LNCaP clone FGC (cell line): ENCODE measurements around the gene RITA1.
A peak's percentile ranks its signal among the peaks of the same experiment; 100 is the strongest.

ENCODE experiments used
- DNase-seq: peaks from one replicate; pipeline ENCODE4 v3.0.0-alpha.2; 2011; ENCODE audit warnings: low read depth
- H3K4me3 ChIP-seq: 2 replicates; pipeline ENCODE4 v1.5.1; 2011; ENCODE audit warnings: mild to moderate bottlenecking, low read depth, low read length, control low read depth
- TF ChIP-seq, protein P1 (sequence below): IDR thresholded peaks from 2 replicates; pipeline ENCODE4 v1.5.1; 2012; ENCODE audit warnings: mild to moderate bottlenecking; ENCODE audit not compliant: control insufficient read depth, insufficient read depth; ENCODE audit errors: extremely low read depth

The RITA1 gene

DNA sequence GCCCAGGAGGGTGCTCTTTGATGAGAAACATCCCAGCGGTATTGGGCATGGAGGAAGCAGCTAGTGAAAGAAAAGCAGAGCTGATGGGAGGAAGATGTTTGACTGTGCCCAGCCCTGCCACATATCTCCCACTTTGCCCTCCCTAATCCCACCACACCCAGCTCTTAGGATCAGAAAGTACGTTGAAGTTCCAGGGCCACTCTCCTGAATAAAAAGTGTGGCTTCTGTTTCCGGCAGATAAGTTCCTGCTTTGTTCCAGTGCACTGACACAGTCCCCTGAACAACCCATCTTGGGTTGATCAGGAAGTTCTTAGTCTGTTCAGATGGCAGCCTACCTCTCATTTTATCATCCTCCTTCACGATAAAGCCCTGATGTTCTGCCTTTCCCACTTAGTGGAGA is 52.2 kb downstream of the RITA1 start:
- DNase-seq = no peak
- H3K4me3 ChIP-seq = no peak overlapping the region
- TF ChIP-seq, protein P1, sequence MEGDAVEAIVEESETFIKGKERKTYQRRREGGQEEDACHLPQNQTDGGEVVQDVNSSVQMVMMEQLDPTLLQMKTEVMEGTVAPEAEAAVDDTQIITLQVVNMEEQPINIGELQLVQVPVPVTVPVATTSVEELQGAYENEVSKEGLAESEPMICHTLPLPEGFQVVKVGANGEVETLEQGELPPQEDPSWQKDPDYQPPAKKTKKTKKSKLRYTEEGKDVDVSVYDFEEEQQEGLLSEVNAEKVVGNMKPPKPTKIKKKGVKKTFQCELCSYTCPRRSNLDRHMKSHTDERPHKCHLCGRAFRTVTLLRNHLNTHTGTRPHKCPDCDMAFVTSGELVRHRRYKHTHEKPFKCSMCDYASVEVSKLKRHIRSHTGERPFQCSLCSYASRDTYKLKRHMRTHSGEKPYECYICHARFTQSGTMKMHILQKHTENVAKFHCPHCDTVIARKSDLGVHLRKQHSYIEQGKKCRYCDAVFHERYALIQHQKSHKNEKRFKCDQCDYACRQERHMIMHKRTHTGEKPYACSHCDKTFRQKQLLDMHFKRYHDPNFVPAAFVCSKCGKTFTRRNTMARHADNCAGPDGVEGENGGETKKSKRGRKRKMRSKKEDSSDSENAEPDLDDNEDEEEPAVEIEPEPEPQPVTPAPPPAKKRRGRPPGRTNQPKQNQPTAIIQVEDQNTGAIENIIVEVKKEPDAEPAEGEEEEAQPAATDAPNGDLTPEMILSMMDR = no peak

DNA sequence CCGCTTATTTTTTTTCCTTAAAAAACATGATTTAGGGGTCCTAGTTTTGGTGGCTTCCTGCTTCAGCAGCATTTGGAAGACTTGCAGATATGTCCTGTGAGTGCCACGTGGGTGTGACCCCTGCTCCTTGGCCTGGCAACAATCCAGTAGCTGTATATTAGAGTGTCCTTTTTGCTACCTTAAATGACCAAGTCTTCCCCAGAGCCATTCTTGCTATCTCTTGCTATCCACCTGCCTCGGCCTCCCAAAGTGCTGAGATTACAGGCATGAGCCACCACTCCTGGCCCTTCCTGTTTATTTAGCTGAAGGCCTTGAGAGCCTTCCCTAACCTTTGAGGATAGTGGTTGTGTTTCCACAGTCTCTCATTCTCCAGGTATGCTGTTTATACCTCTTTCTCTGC is 52.8 kb downstream of the RITA1 start:
- TF ChIP-seq, protein P1 = no peak
- no peak for DNase-seq
- no peak overlapping the region for H3K4me3 ChIP-seq

DNA sequence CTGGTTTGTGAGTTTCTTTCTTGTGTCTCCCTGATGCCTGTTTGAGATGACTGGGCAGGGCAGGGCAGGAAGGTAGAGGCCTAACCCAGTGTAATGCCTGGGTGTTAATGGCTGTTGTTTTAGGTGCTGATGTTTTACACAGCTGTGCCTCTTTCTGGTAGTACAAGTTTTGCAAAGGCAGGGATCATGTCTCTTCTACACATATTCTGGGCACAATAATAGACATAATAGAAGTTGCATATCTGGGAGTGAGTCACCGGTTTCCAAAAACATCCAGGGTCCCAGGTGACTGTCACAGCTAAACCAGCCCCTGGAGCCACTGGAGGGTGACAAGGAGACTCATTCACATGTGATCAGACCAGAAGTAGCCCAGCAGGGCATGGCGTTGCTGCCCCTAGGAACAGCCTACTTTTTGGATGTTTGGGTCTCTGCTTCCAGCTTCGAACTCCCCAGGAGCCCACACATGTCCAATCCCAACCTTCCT is 53.8 kb downstream of the RITA1 start:
- TF ChIP-seq, protein P1 = no peak
- H3K4me3 ChIP-seq = no peak overlapping the region
- no peak for DNase-seq

DNA sequence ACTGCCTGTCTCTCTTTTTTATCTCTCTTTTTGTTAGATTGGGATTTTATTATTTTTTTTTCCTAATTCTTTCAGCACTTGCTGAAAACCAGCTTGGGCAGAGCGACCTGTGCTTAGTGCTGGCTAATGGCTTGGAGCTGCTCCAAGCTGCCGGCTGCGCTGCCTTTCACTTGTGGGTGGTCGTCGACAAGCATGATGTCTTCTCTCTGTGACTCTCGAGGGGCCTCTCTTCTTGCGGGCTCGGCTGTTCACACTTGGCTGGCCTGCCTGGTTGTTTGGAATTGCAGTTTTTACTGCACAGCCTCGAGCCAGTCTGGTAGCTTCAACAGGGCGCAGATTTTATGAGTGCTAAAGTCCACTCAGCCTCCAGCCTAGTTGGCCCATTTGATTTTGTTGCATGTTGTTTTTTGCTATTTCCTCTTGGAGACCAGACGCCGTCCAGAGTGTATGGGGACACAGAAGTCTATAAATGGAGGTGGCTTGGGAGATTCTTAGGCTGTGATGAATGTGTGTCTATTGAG is 54.4 kb downstream of the RITA1 start:
- peak; percentile 48 for DNase-seq
- H3K4me3 ChIP-seq = no peak overlapping the region
- TF ChIP-seq, protein P1 = no peak

DNA sequence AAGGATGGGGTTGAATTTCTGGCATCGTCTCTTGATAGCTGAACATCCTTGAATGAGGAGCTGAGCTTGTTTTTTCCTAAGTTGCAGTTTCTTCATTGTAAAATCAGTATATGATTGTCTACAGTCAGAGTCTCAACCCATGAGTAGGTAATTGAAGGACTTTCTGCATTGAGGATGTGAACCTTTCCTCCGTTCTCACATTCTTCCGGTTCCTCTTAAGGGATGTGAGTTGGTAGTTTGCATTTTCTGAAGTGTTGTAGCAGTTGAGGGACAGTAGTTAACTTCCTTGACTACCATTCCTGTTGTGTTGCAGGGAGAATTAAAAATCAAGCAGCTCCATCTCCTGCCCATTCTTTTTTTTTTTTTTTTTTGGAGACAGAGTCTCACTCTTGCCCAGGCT is 54.9 kb downstream of the RITA1 start:
- H3K4me3 ChIP-seq = no peak overlapping the region
- no peak for DNase-seq
- TF ChIP-seq, protein P1 = no peak

DNA sequence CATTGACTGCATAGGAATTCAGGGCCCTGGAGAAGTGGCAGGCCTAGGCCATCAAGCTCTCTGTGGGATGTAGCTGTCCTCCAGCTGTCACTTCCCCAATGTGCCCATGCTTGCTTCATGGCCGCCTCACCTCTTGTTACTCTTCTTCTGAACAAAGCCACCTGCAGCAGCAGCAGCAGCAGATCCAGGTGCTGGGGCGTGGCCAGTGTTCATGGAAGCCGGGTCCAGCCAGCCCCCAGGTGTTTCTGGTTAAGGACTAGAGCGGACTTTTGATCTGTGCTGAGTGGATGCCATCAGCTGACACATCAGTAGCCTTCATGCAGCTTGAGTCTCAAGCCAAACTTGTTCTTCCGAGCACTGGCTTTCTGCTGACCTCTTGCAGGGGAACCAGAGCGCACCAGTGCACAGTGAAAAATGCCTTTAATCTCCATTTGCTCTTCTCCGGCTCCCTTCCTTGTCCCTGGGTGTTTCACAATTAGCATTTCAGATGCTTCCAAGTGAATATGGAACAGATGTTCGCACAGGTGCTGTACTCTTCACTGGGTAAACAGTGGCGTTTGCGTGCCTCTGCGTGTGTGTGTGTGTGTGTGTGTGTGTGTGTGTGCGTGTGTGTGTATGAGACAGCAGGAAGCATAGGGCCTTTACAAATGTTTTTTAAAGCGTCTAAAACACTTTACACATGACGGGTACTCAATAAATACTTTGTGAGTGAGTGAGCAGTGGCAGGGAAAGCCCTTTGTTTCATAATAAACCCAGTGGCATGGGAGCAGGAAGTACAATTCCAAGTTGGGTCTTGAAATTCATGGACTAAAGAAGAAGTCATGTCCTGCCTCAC is 55.9 kb downstream of the RITA1 start:
- DNase-seq = no peak
- TF ChIP-seq, protein P1 = no peak

More for the DNA sequence above, 55.9 kb downstream of the RITA1 start:
- no peak overlapping the region for H3K4me3 ChIP-seq
